Dermis blood vessel endothelial cell (primary cell): ENCODE measurements around the gene IQGAP3. TPM values are rescaled to one million over a fixed set of nuclear protein-coding genes. Genes with fewer than 3 reads are reported as not detected.
"Not testable (repeated sequence)": the region's sequence is repeated elsewhere in the genome, so short reads cannot be mapped to it uniquely, and the experiment has no call there.

Source experiments
- DNase-seq: peaks from one replicate; pipeline ENCODE4 v3.0.0; 2010
- total RNA-seq: library from RNA; depleted of rRNA; stranded (reverse); fragments of >200 nt; gene quantifications from 2 replicates; pipeline ENCODE4 v1.2.3, GENCODE V29; 2014

The IQGAP3 gene
- total RNA-seq, 1 donor from 2014 or later, result 7.3 TPM

DNA sequence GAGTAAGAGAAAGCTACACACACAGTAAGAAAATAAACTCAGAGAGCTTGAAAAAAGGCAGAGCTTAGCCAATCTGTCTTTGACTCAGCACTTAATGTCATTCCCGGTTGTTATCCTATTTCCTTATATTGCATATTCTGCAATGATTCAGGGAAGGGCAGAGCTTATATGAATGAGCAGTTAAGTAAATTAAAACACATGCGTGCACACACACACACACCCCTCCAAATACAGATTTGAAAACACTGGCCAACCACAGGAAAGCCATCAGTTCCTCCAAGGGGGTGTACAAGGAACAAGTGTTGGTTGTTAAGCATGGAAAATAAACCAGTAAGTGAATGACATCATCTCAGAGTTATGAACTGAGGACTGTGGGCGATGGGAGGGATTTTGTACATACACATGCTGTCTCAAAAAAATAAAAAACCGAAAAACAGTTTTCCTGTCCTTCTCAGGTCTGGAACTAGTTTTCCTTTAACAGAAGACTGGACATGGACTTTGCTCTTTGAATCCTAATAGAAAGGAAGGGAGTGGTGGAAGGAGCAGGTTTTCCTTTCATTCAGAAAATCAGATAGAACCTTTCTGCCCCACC, 1.0 kb downstream of the IQGAP3 start:
- DNase-seq, result peak; percentile 90

DNA sequence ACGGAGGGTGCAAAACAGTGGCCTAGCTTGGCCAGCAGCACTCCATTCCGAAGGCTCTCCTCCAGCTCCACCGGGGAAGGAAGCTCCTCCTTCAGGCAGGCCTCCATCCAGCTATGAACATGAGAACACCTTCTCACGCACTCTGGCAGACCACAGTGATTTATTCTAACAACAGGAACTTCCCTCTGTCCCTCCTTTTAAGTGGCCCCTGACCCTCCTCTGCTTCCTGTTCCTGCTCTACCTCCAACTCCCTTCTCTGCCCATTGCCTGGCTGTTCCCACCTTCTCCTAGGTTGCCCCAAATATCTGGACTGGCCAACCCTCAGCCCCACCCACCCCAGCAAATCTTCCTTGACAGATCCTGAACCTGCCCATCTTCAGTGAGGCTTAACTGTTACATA, 5.9 kb downstream of the IQGAP3 start:
- DNase-seq, result no peak

DNA sequence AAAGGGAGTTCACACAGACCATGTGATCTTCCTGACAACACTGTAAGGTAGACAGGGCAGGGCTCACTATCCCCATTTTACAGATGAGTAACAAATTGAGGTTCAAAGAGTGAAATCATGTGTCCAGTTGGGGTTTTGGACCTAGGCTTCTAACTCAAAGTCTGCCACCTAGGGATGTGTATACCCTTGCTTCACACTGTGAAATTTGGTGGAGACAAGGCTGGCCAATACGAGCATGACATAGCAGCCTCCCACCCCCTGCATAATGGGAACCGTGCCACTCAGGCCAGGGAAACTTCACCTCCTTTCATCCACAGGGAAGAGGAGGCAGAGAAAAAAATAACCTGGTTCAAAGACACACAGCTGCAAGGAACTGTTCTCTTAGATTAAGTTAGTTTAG, 6.8 kb downstream of the IQGAP3 start:
- no peak for DNase-seq

DNA sequence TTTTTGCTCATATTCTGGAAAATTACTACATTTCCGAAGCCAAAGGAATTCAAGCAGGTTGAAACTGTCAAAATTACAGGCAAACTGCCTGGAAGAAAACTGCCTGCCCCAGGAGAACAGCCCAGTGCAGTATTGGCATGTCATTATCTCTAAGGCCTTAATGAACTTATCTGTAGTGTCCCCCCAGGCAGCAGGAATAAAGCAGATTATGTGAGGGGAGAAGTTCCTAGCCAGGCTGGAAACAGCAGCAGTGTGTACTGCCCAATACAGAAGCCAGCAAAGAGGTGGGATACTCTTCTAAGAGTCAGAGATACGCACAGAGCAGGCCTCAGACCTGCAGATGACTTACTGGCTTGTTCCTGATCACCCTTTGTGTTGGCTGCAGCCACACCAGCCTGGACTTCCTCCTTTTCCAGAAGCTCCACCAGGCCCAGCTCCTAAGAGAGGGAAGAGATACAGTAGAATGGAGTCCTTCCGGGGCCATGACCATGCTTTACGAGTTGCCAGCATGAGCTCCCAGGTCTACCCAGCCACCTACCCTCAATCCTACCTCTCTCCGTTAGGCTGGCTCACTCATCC, 11.7 kb downstream of the IQGAP3 start:
- no peak for DNase-seq

DNA sequence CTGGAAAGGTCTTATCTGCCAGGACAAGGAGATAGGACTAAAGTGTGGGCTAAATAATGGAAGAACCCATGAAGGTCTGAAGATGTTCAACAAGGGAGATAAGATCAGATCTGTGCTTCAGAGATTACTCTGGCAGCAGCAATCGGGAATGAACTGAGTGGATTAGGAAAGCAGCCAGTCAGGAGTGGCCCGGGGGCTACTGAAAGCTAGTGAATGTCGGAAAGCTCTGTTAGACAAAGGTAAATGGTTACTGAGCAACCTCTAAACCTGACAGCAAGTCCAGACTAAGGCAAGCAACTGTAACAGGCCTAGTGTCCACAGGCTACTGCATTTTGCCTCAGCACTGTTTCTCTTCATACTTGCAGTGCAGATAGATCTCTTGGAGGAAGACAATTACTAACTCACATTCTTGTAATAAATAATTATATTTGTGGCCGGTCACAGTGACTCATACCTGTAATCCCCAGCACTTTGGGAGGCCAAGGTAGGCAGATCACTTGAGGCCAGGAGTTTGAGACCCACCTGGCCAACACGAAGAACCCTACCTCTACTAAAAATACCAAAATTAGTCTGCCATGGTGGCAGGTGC, 12.5 kb downstream of the IQGAP3 start:
- no peak for DNase-seq

DNA sequence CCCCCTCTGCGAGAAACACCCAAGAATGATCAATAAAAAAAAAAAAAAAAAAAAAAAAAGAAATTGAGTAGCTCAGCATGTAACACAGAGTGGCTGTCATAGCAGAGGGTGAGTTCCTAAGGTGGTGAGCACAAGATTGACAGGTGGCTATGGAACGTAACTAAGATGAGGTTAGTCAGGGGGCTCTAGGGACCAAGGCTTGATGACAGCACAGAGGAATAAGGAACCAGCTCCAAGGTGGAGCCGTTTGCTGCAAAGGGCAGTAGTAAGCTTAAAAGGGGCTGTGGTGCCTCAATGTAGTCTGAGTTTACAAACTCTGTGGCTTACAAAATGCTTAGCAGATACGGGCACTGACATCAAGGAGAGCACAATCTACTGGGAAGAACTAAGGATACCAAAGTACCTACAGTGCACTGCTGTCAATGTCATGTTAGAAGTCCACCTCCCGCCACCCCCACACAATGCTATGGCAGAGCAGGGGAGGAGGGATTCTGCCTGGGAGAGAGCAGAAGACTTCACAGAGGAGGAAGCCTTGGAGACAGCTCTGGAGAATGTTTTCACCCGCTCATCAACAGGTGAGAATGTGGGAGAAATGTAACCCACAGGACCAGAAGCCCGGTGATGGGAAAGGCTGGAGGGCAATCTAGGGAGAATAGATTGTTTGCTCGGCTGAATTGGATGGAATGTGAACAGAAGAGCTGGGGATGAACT, 13.1 kb downstream of the IQGAP3 start:
- no peak for DNase-seq

DNA sequence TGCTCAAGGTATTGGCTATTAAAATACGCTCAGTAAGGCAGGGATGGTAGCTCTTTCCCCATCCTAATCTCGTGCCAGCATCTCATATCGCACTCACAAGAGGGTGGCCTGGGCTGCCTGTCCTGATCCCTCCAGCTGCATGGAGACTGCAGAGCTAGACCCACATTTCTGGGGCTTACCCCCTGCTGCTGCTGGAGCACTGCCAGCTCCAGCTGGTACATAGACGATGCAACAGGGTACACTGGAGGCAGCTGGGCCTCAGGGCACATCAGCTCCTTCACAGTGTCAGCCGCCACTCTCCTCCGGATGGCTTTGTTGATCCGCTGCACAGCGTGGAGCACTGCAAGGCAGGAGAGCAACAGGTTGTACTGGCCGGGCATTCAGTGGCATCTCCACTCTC, 16.0 kb downstream of the IQGAP3 start:
- no peak for DNase-seq

DNA sequence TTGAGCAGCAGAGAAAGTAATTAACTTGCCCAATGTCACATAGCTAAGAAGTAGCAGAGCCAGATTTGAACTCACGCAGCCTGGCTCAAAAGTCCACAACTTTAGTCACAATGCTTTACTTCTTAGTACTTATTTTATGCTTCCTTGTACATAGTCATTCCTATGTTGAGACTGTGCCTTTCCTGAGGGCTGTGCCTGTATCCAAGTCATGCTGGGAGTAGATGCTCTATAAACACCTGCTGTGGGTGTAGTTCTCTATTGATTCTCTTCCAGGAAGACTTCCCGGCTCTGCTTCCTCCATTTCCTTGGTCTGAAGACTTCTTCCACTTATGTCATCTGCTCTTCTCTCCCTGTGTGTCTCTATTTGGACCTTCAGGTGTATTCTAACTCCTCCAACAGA, 16.6 kb downstream of the IQGAP3 start:
- no peak for DNase-seq

DNA sequence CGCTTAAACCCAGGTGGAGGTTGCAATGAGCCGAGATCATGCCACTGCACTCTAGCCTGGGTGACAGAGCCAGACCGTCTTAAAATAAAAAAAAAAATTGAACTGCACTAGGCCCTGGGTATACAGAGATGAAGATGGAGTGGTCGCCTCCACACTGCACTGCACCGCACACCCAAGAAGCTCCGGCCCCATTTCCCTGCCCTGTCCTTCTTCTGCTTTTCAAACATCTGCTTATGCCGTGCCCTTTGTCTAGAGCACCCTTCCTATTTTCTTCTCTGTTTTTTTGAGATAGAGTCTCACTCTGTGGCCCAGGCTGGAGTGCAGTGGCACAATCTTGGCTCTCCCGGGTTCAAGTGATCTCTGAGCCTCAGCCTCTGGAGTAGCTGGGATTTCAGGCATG, 17.4 kb downstream of the IQGAP3 start:
- no peak for DNase-seq

DNA sequence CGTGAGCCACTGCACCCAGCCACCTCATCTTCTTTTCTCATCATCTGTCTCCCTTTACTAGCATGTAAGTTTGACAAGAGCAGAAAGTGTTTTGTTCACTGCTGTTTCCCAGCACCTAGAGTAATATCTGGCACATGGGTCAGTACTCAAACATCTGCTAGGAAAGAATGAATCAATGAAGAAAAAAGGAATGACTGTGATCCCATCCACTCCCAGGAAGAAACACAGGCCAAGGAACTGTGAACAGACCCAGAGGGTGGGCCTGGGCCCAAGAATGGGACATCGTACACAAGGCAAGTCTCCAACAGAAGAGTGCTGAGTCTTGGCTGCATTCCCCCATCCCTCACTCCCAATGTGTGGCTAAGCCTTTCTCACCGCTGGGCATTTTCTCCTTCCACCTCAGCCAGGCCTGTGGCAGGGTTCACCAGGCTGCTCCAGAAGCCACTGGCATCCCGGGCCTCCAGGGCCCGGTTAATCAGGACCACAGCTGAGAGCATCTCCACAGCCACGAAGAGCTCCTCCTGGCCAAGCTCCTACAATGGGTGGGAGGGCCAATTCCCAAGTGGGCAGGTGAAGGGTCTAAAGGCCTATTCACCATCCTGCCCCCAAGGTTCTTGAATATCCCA, 18.4 kb downstream of the IQGAP3 start:
- no peak for DNase-seq

DNA sequence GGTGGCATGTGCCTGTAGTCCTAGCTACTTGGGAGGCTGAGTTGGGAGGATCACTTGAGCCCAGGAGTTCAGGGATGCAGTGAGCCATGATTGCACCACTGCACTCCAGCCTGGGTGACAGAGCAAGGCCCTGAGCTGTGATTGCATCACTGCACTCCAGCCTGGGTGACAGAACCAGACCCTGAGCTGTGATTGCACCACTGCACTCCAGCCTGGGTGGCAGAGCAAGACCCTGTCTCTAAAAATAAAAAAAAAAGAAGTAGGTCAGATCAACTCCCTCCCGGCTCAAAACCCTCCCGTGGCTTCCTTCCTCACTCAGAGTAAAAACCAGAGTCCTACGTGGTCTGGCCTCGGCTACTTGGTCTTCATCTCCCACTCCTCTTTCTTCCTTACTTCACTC, 19.4 kb downstream of the IQGAP3 start:
- DNase-seq, result not testable (repeated sequence)

DNA sequence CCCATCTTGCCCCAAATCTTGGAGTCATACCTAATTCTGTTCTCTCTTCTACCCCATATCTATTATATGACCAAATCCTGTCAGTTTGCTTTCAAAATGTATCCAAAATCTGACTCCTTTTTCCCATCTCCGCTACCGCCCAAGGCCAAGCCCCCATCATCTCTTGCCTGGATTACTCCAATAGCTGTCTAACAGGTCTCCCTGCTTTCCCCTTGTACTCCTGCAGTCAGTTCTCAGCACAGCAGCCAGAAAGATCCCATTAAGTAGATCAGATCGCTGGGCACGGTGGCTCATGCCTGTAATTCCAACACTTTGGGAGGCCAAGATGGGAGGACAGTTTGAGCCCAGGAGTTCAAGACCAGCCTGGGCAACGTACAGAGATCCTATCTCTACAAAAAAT, 19.8 kb downstream of the IQGAP3 start:
- DNase-seq, result no peak

DNA sequence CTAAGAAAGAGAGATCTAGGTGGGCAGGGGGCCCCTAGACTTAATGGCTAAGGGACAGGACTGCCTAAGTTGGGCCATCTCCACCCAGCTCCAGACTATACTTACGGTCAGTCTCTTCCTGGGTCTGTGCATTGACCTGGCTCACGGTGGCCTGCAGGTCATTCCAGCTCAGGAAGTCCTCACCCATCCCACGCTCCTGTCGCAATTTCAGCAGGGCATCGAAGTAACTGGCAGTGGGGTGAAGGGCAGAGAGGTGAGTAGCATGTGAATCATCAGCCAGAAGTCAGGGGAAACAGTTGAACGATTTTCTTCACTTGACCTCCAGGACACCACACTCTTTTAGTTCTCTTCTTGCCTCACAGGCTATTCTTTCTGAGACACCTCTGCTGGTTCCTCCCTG, 20.5 kb downstream of the IQGAP3 start:
- DNase-seq, result no peak

DNA sequence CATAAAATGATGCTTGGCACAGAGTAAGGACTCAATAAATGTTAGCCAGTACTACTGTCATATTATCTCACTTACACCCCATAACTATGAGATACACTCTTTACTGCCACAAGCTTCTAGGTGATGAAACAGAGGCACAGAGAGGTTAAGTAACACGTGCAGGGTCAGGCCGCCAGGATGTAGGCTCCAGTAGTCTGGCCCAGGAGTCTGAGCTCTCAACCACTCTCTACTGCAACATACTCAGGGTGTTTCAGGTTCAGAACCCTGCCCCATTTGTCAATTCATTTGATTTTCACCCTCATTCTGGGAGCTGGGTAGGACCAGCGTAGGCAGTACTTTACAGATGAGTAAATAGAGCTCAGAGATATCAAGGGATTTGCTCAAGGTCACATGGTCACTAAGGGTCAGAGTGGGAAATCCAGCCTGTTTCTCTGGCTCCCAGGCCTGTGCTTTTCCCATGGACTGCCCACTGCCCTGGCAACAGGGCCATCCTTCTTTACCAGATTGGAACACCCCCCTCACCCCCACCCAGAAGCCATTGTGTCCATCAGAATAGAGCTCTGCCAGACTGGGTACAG, 21.2 kb downstream of the IQGAP3 start:
- no peak for DNase-seq

DNA sequence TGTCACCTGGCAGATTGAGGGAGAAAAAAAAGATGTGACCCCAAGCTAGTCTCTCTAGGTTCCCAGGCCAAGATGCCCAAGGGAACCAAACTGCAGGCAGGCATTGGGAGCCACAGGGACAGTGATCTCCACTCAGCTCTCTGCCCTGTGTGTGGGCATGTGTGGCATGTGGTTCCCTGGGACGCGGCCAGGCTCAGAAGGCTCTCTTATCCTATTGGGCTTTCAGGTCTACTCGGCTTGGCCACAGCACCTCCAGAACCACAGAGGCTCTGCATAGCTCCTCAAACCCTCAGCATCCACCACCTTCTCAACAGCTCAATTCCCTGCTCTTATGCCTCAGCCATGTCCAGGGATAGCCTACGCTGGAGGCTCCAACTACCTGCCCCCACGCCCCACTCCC, 22.0 kb downstream of the IQGAP3 start:
- no peak for DNase-seq

DNA sequence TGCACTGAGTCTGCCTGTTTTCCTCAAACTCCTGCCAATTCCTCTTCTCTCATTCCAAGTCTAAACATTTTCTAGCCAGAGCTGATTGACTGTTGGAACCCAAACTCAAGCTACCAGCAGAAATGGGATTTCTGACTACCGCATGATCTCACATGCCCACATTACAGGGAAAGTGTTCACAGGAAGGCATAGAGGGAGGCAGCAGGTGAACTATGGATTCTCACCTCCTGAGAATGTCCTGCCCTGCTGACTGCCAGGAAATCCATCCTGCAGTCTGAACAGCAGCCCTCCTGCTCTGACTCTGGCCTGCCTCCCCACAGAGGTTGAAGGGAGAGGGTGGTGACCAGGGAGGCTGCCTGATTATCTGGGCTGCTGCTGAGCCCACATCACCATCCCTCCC, 22.5 kb downstream of the IQGAP3 start:
- no peak for DNase-seq

DNA sequence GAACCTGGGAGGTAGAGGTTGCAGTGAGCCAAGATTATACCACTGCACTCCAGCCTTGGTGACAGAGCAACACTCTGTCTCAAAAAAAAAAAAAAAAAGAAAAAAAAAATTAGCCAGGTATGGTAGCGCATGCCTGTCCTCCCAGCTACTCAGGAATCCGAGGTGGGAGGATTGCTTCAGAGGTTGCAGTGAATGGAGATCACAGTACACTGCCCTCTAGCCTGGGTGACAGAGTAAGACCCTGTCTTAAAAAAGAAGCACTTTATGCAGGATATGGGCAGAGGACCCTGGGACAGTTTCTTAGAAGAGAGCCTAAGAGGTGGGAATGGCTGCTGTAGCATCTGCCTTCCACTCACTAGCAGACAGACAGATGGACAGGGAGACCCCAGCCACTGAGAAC, 23.0 kb downstream of the IQGAP3 start:
- DNase-seq, result no peak

DNA sequence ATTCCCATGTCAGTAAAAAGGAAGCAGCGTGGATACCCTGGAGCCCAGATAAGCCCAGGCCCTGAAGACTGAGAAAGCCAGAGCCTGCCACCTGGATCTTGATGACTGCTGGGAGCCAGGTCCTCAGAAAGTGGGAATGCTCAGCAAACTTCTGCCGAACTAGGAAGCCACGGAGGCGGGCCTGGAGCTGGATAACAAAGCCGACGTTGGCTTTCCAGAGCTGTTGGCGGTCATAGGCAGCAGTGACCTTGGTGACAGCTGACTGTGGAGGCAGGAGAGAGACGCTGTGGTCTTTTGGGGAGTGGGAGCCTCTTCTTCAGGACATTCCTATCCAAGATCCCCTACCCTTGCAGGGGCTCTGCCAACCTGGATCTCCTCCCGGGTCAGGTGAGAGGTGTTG, 24.4 kb downstream of the IQGAP3 start:
- DNase-seq, result no peak

DNA sequence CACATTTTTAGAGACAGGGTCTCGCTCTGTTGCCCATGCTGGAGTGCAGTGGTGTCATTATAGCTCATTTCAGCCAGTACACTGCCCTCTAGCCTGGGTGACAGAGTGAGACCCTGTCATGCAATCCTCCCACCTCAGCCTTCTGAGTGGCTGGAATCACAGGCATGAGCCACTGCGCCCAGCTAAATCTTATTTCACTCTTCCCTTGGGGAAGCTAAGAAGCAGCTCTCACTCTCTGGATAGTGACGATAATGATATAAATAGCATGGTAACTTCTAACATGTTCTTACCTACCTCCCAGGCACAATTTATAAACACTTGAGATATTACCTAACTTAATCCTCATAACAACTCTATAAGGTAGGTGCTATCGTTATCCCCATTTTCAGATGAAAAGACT, 24.9 kb downstream of the IQGAP3 start:
- DNase-seq, result no peak

DNA sequence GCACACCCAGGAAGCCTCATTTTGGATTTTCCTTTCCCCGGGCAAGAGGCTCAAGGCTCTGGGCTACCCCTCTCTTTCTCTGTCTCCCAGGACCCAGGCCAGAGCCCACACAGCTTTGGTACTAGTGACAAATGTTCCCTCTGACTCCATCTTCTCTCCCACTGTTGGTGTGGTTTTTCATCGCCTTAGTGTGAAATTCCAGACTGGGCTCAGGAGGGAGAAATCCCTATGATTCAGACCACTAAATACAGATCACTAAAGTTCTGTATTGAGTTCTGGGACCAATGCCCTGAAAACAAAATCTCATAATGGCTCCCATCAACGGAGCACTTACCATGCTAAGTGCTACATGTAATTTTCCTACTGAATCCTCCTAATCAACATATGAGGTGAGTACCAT, 26.1 kb downstream of the IQGAP3 start:
- DNase-seq, result no peak

DNA sequence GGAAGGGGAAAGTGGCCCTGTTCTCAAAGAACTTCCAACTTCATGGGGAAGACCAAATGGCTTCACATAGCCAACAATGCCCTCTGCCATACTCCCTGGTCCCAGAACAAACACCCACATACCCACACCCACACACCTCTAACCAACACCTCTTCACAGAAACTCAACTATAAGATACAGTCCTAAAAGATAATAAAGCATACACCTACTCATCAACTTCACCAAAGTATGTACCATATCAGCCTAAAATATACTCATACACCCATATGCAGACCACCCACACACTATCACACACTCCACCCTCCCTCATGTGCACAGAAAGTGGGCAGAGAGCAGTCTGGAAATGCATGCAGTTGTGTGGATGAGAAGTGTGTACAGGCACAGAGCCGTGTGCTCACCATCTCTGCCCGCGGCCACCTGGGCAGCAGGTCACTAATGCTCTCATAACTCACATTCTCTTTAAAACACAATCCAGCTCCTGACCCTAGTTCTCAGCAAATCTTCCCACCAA, 27.7 kb downstream of the IQGAP3 start:
- no peak for DNase-seq

DNA sequence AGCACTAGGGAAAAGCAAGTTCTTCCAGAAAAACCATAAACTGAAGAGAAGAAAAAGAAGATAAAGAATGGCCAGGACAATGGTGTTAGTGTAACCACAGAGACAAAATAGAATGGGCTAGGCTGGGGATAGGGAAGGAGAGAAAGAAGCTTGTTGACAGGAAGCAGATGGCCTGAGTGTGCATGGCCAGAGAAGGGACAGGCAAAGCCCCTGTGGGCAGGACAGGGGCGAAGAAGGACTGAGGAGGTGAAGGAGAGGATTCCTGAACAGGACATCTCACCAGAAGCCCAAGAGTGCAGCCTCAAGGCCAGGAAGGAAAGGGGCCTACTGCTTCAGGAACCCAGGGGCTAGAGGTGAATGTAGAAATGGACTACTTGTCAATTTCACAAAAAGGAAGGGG, 29.3 kb downstream of the IQGAP3 start:
- DNase-seq, result peak; percentile 25

DNA sequence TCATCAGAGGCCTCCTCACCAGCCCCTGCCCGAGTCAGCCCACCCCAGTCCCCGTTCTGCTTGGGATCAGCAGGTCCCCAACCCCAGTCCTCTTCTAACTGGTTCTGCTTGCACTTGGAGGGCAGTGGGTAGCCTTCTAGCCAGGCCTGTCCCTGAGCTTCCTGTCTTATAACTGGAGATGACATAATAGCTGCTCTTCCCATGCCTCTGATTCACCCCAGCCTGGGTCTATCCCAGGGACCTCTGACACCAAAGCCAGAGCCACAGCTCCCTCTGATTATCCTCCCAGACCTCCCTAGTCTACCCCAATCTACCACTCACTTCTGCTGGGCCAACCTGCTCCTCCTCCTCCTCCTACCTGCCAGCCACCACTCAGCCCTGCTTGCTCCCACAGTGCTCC, 31.4 kb downstream of the IQGAP3 start:
- DNase-seq, result peak; percentile 7
